RWPE2 (cell line): ENCODE measurements around the gene OVCH1.

Experiments
- ATAC-seq: fragments of 200-7000 bp; cut with Tn5 transposase; 3 replicates; pipeline ENCODE4 v1.9.1; 2021; ENCODE audit warnings: low read depth
- DNase-seq: peaks from one replicate; pipeline ENCODE4 v3.0.0-alpha.2; 2020; ENCODE audit warnings: low spot score
- H3K27ac ChIP-seq: fragments of 450-650 bp; 2 replicates; pipeline ENCODE4 v1.5.1; 2017; ENCODE audit warnings: mild to moderate bottlenecking; ENCODE audit not compliant: poor library complexity, severe bottlenecking
- H3K27me3 ChIP-seq: fragments of 250-450 bp; sonication (Bioruptor Pico); 2 replicates; pipeline ENCODE4 v1.5.1; 2021; ENCODE audit warnings: mild to moderate bottlenecking, moderate library complexity; ENCODE audit not compliant: insufficient read depth, poor library complexity, severe bottlenecking
- H3K36me3 ChIP-seq: fragments of 250-450 bp; sonication (Bioruptor Pico); 2 replicates; pipeline ENCODE4 v1.5.1; 2020; ENCODE audit warnings: low read depth, mild to moderate bottlenecking, moderate library complexity
- H3K4me1 ChIP-seq: fragments of 250-450 bp; sonication (Bioruptor Pico); 2 replicates; pipeline ENCODE4 v1.5.1; 2021; ENCODE audit warnings: mild to moderate bottlenecking, moderate library complexity; ENCODE audit not compliant: insufficient read depth, poor library complexity, severe bottlenecking
- H3K4me3 ChIP-seq: fragments of 250-450 bp; sonication (Bioruptor Pico); 2 replicates; pipeline ENCODE4 v1.5.1; 2021; ENCODE audit warnings: mild to moderate bottlenecking, moderate library complexity; ENCODE audit not compliant: severe bottlenecking
- H3K9me3 ChIP-seq: fragments of 250-450 bp; sonication (Bioruptor Pico); 2 replicates; pipeline ENCODE4 v1.5.1; 2021; ENCODE audit warnings: mild to moderate bottlenecking, moderate library complexity; ENCODE audit not compliant: severe bottlenecking
- TF ChIP-seq, protein P1 (sequence below): fragments of 450-650 bp; IDR thresholded peaks from one replicate; pipeline ENCODE4 v1.5.1; 2017; ENCODE audit warnings: mild to moderate bottlenecking, moderate library complexity; ENCODE audit not compliant: poor library complexity, severe bottlenecking

OVCH1 gene

GRCh38 chr12:29486972-29487371 is 10.5 kb downstream of the OVCH1 start:
- Histone ChIP-seq H3K27ac (no peak overlapping the region), H3K27me3 (no peaks in the 10 kb centered on the region), H3K4me3 (no peak overlapping the region), H3K4me1 (no peaks in the 10 kb centered on the region), H3K9me3 (no peaks in the 10 kb centered on the region), H3K36me3 (no peaks in the 10 kb centered on the region)
- ATAC-seq (no peak), DNase-seq (no peak)
- TF ChIP-seq, protein P1, sequence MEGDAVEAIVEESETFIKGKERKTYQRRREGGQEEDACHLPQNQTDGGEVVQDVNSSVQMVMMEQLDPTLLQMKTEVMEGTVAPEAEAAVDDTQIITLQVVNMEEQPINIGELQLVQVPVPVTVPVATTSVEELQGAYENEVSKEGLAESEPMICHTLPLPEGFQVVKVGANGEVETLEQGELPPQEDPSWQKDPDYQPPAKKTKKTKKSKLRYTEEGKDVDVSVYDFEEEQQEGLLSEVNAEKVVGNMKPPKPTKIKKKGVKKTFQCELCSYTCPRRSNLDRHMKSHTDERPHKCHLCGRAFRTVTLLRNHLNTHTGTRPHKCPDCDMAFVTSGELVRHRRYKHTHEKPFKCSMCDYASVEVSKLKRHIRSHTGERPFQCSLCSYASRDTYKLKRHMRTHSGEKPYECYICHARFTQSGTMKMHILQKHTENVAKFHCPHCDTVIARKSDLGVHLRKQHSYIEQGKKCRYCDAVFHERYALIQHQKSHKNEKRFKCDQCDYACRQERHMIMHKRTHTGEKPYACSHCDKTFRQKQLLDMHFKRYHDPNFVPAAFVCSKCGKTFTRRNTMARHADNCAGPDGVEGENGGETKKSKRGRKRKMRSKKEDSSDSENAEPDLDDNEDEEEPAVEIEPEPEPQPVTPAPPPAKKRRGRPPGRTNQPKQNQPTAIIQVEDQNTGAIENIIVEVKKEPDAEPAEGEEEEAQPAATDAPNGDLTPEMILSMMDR: no peak

GRCh38 chr12:29463198-29463597 is 34.3 kb downstream of the OVCH1 start:
- Histone ChIP-seq H3K4me3 (no peak overlapping the region), H3K27ac (no peak overlapping the region), H3K27me3 (no peaks in the 10 kb centered on the region), H3K36me3 (no peaks in the 10 kb centered on the region), H3K9me3 (no peaks in the 10 kb centered on the region), H3K4me1 (no peaks in the 10 kb centered on the region)
- TF ChIP-seq, protein P1: no peak
- ATAC-seq: no peak
- DNase-seq: no peak

DNA sequence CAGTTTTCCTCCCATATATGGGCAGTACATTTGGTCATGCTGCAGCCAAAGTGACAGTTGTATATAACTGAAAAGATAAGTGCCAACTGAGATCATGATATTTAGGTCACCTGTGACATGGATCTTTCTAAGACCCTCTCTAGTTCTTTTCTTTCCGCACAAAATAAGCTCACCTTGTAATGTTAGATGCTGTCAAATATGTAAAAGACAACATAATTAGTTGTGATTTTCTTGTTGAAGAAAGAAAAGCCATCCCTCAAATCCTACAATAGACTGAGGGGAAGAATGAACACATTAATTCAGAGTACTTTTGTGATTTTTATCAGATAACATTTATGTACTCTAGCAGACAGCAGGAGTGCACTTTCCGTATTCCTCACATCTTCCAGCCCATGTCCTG is 37.4 kb downstream of the OVCH1 start:
- H3K27ac ChIP-seq: no peak overlapping the region
- TF ChIP-seq, protein P1: no peak
- DNase-seq (no peak), ATAC-seq (no peak)
- no peaks in the 10 kb centered on the region for H3K36me3 ChIP-seq
- H3K4me1 ChIP-seq: no peaks in the 10 kb centered on the region
- no peaks in the 10 kb centered on the region for H3K9me3 ChIP-seq
- no peaks in the 10 kb centered on the region for H3K27me3 ChIP-seq
- no peak overlapping the region for H3K4me3 ChIP-seq

DNA sequence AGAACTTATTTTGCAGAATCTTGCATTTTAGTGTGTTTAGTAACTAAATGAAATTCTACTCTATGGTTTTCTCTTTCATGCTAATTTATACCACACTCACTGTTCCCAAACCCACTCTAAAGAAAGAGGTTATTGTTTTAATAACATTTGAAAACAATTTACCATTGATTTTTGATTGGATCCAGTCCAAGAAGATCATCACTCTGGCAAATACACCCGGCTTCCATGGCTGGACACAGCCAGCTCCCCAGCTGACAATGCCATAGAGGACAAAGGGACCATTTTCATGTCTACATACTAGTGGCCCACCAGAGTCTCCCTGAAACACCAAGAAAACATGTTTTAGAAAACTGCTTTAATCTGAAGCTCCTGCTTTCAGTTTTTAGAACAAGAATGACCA is 42.4 kb downstream of the OVCH1 start:
- Histone ChIP-seq H3K4me3 (no peak overlapping the region), H3K27me3 (no peaks in the 10 kb centered on the region), H3K9me3 (no peaks in the 10 kb centered on the region), H3K27ac (no peak overlapping the region), H3K36me3 (no peaks in the 10 kb centered on the region), H3K4me1 (no peaks in the 10 kb centered on the region)
- TF ChIP-seq, protein P1: no peak
- ATAC-seq: no peak
- DNase-seq: no peak

- H3K4me3 ChIP-seq: no peak overlapping the region
- no peak for ATAC-seq
- H3K4me1 ChIP-seq: no peaks in the 10 kb centered on the region
These were observed 45.6 kb downstream of the OVCH1 start for GRCh38 chr12:29451888-29452287.

More at GRCh38 chr12:29451888-29452287, 45.6 kb downstream of the OVCH1 start:
- TF ChIP-seq, protein P1: no peak
- DNase-seq: no peak
- H3K9me3 ChIP-seq: no peaks in the 10 kb centered on the region
- no peaks in the 10 kb centered on the region for H3K36me3 ChIP-seq
- H3K27ac ChIP-seq: no peak overlapping the region
- no peaks in the 10 kb centered on the region for H3K27me3 ChIP-seq
